HG03095 (cell line): ENCODE results near the gene SLC6A7.
"Not testable (repeated sequence)": the region's sequence is repeated elsewhere in the genome, so short reads cannot be mapped to it uniquely, and the experiment has no call there.

ENCODE experiments used
- ATAC-seq: cut with Tn5 transposase; IDR thresholded peaks from one replicate; pipeline ENCODE4 v1.9.1; 2021; ENCODE audit warnings: moderate library complexity; ENCODE audit not compliant: unreplicated experiment

Gene SLC6A7

DNA sequence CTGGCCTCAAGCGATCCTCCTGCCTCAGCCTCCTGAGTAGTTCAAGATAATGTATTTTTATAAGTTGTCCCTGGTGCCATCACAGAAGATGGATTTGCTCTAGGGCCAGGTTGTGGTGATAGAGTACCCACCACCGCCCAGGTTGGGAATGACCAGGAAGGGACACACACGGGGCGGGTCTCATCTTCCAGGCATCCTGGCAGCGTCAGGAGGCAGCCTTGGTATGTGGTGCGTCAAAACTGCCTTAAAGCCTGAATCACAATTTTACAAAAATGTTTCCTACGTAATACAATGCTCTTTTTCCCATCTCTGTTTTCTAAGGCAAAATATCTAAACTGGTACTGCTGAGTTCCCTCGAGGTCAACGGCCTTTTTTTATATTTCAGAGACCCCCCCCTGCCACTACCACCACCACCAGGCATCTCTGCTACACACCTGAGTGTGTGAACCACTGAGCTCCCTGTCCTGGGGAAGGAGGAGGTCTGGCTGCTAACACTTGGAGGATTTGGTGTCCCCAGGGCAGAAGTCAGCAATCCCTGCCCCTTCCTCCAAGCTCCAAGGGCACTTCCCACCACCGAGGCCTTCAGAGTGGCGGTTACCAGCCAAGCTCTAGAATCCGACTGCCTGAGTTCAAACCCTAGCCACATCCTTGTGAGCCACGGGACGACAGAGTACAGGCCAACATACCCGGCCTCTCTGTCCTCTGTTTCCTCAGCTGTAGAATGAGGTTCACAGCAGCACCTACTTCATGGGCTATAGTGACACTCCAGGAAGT lies 47.3 kb downstream of the SLC6A7 start:
- ATAC-seq: no peak

DNA sequence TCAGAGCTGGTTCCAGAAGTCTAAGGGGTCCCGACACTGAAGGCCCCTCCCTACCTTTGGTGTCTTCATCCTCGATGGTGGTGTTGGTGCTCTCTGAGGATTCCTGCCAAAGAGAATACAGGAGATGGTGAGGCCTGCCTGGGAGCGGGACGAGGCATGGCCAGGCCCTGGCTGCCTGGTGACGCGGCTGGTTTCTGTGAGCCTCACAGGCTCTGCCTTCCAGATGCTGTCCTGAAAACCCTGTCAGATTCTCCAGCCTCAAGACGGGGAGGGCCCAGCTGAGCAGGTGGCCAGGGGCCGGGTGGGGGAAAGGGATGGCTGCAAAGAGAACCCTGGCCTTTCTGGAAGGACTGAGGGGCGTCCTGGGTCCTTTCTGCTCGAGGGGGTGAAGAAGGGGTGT lies 48.8 kb downstream of the SLC6A7 start:
- no peak for ATAC-seq

DNA sequence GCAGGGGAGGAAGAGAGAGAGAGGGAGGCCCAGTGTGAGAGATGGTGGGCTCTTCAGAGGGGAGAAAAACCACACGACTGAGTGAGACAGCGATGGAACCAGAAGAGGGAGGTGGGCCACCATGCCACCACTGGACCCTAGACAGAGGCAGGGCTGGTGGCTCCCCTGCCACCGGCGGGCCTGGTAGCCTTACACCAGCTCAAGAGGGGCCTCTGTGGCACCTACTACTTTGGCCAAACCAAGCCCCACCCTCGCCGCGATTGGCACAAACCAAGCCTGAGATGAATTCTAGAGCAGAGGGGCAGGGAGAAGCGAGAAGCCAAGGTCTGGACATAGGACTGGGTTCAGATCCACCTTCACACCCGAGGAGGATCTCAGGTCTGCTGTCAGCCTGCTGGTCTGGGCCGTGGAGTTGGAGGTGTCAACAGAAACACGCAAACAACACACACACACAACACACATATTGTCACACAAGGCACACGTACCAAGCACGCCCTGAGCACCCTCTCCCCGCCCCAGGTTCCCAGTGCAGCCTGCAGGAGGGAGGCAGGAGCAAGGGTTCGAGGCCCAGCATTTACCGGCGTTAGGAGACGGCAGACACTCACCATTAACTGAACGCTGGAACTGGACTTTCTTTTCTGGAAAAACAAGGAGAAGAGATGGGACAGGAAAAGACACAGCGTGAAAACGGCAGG lies 49.4 kb downstream of the SLC6A7 start:
- no peak for ATAC-seq

DNA sequence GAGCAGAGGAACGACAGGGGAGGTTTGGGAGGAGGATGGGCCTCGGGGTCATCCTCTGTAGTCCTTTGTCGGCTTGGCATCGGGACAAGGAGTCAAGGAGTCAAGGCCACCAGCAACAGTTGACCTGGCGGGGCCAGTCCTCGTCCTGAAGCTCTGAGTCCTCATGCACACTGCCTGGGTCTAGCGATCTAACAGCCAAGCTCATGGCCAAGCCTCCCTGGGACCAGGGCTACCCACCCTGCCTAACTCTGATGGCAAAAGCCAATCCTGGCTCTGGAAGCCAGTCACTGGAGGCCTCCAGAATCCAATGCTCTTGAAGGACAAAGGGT lies 49.9 kb downstream of the SLC6A7 start:
- ATAC-seq: no peak

DNA sequence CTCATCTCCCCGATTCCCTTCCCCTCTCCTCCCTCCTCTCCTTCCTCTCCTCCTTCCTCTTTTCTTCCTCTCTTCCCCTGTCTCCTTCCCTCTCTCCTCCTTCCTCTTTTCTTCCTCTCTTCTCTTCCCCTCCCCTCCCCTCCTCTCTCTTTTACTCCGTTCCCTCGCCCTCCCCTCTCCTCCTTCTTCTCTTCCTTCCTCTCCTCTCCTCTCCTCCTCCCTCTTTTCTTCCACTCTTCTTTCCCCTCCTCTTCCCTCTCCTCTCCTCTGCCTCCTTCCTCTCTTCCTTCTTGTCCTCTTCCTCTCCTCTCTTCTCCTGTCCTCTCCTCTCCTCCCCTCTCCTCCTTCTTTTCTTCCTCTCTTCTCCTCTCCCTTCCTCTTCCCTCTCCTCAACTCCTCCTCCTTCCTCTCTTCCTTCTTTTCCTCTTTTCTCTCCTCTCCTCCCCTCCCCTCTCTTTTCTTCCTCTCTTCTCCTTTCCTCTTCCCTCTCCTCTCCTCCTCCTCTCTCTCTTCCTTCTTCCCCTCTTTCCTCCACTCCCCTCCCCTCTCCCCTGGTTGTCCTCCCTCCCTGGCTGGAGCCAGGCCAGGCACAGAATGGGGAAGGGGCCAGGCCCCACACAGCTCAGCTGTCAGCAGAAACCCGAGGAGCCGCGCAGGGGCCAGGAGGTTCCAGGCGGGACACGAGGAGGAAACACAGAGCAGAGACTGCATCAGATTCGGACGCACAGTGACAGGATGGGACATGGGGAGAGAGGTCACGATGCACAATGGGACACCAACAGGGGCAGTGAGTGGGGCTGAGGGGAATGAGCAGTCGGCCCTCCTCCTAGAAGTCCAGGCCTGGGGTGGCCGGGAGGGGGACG lies 51.7 kb downstream of the SLC6A7 start:
- no peak for ATAC-seq

DNA sequence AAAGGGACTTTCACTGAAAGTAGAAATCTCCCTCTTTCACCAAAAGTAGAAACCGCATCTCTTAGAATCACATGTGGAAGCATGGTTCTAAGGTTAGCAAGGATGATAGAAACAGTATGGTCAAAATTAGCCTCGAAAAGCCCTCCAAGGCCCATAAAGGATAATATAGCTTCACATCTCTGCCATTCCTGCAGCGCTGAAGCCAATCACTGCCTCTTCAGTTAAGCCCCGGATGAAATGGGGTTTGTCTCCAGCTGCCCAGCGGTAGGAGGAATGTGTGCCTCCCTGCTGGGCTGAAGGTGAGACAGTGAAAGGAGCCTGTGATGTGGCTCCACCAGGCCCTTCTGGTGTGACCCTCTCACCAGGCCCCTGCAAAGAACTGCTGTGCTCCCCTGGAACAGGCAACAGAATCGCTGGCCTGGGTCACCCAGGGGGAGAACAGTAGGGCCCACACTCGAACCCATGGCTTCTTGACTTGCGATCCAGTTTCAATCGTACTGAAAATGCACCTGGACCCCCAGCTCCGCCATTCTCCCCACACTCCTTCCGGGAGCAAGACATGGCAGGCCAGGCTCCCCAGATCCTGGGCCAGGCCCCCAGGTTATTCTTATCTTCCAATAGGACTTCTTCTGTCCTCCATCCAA lies 52.5 kb downstream of the SLC6A7 start:
- no peak for ATAC-seq

DNA sequence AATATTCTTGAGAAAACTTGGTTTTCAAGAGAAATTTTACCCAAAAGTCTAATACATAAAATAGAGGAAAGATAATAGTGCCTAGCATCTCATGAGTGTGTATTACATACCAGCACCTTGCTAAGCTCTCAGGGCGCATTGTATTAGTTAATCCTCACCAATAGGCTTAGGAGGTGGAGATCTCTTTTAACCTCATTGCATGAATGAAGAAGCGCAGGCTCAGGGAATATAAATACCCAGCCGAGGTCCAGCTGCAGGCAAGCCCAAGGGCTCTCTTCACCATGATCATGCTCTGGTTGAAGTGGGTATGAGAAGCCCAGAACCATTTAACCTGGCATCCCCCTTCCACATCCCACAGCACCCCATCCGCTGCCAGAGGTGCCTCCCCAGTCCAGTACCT lies 53.7 kb downstream of the SLC6A7 start:
- no peak for ATAC-seq

DNA sequence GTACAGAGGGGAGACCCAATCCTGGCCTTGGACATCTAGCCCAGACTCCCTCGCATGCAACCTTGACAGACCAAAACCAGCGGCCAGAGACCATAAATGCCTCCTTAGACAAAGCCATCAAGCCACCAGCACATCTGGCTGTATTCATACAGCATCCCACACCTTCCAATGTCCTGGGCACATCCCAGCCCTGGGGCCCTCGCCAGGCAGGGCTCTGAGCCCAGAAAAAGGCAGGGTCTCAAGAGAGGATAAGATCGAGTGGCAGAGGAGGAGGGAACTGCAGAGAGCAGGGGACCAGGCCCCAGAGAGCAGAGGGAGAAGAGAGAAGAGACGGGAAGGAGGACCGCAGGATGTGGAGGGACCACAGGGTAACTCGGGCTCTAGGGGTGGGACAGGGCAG lies 54.3 kb downstream of the SLC6A7 start:
- ATAC-seq: no peak

DNA sequence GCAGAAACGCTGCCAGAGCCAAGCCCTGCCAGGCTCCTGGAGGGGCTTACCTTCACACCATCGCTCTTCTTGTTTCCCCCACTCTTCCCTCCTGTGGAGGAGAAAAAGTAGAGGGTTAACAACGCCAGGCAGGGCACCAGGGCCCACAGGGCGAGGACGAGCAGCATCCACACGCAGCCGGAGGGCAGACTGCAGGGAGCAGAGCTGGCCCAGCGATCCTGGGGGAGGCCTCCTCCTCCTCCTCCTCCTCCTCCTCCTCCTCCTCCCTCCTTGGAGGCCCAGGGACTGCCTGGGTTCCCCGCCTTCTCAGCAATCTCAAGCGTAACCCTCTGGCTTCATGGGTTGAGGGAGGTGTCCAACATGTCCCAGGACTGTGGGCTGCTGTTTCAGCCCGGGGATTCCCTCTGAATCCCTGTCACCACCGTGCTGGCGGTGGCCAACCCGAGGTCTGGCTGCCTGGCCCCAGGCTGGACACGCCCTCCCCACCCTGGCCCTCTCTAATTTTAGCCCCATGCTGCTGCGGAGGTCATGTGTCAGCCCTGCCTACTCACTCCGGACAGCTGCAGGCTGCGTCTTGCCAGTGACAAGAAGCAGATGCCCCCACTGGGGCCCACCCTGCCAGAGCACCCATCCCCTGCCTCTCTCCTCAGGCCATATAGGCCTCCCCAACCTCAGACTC lies 55.4 kb downstream of the SLC6A7 start:
- ATAC-seq: no peak

DNA sequence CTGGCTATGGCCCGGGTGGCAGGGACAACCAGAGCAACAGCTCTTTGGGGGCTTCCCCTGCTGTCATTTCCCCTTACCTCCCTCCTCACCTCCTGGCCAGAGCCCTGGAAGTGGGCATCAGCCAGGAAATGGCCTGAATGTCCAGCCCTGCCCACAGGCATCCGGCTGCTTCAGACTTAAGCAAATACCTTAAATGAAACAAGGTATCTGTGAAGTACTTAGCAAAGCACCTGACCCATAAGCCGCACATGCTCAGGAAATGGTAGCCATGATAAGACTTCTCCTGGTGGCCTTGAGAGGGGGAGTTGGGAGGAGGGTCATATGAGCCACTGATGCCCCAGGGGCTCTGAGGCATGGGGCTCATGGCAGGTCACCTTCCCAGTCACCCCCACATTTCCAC lies 55.9 kb downstream of the SLC6A7 start:
- no peak for ATAC-seq

DNA sequence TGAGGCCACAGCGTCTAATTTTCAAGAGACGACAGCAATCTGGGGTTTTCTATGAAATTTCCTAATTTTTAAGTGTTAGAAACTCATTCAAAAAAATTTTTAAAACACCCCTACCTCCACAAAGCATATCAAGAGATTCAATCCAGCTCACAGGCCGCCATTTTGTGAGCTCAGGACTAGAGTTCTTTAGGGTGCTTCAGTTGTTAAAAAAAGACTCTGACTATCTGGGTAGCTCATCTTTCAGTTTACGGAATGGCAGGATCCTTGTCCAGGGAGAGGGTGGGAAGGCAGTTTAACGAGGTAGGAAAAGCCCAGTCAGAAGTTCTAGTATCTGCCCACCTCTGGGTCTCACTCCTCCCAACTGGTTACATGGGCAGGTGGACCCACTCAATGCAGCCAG lies 56.6 kb downstream of the SLC6A7 start:
- ATAC-seq: no peak

DNA sequence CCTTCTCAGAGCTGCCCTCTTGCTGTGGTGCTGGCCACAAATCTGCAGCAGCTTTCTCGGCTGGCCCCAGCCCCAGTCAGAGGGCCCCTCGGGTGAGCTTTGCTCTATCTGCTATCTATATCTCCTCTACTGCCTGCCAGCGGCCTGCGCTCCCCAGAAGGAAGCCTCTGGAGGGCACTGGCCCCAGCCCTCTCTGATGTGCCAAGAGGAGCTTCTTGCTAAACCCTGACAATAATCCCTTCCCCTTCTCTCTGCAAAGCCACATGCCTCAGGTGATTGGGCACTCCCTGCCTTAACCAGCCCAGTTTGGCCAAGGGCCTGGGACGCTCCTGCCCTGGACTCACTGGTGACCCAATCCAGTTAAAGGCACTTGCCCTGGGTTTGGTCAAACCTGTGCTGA lies 57.0 kb downstream of the SLC6A7 start:
- ATAC-seq: no peak

DNA sequence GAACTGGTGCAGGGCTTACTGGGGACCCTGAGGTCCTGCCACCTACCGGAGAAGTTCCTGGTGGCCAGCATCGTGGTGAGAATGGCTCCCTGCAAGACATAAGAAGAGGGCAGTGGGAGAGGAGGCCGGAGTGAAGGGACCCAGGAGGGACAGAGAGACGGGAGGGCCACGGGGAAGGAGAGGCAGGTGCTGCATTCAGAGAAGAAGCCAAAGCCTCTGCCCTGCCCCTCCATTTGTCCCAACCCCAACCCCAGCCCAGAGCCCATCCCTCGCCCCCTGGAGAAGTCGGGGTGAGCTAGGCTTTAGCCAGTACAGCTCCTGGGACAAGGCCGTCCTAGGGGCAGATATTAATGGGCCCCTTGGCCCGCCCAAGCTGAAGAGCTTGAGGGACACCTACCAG lies 57.9 kb downstream of the SLC6A7 start:
- ATAC-seq: no peak

DNA sequence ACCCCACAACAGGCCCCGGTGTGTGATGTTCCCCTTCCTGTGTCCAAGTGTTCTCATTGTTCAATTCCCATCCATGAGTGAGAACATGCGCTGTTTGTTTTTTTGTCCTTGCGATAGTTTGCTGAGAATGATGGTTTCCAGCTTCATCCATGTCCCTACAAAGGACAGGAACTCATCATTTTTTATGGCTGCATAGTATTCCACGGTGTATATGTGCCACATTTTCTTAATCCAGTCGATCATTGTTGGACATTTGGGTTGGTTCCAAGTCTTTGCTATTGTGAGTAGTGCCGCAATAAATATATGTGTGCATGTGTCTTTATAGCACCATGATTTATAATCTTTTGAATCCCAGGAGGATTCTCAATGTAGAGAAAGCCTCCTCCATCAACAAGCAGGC lies 58.6 kb downstream of the SLC6A7 start:
- ATAC-seq: not testable (repeated sequence)

DNA sequence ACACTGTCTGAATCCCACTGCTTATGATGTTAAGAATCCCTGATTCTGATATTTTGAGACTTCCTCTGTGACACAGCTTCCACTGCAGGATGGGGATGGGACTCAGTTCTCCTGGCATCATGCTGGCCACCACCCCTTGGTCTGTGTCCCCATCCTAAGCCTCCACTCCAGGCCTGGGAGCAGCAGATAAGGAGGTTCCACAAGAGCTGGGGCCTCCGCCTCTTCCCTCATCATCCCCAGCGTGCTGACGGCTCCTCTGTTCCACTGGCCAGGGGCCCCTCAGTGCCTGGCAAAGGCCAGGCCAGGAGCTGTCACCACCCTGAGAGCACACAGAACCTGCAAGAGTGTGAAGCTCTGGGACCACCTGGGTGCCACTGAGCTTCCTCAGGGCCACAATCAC lies 59.1 kb downstream of the SLC6A7 start:
- no peak for ATAC-seq

DNA sequence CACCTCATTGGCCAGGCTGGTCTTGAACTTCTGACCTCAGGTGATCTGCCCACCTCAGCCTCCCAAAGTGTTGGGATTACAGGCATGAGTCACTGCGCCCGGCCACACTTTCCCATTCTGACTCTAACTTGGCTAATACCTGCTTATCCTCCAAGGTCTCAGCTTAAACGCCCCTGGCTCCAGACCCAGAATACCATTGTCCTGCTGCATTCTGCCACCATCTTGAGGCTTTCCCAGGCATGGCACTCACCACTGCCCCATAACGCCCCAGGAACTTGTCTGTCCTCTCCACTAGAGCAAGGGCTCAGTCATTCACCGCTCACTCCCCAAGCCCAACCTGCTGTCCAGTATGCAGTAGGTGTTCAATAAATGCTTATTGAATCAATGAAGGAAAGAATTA lies 59.9 kb downstream of the SLC6A7 start:
- ATAC-seq: no peak

DNA sequence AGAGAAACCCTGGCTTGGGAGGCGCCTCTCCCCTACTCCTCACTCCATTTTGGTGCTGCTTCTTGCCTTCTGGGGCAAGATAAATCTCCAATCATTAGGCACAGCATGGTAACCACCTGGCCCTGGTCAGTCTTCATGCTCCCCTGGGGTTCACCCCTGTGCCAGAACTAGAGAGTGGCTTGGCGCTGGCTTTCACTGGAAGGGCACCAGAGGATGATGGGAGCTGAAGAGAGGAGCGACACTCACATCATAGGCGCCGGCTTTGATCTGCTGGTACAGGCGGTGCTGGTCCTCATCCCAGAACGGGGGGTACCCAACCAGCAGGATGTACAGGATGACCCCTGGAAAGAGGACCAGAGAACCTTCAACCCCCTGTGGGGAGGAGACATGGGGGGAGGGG lies 61.6 kb downstream of the SLC6A7 start:
- no peak for ATAC-seq

DNA sequence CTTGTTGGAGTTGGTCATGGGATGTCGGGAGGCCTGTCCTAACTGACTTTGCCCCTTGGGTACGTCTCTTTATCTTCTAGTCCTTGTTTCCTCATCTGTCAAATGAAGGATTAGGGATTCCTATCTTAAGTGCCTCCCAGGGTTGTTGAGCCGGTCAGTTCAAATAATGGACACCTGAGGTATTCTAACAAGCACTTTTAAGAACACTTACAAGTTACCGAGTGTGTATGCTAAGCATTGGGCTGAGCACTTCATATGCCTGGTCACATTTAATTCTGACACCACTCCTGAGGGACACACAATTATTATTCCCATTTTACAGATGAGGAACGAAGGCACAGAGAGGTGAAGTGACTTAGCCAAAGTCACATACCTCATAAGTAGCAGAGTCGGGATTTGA lies 62.6 kb downstream of the SLC6A7 start:
- no peak for ATAC-seq

DNA sequence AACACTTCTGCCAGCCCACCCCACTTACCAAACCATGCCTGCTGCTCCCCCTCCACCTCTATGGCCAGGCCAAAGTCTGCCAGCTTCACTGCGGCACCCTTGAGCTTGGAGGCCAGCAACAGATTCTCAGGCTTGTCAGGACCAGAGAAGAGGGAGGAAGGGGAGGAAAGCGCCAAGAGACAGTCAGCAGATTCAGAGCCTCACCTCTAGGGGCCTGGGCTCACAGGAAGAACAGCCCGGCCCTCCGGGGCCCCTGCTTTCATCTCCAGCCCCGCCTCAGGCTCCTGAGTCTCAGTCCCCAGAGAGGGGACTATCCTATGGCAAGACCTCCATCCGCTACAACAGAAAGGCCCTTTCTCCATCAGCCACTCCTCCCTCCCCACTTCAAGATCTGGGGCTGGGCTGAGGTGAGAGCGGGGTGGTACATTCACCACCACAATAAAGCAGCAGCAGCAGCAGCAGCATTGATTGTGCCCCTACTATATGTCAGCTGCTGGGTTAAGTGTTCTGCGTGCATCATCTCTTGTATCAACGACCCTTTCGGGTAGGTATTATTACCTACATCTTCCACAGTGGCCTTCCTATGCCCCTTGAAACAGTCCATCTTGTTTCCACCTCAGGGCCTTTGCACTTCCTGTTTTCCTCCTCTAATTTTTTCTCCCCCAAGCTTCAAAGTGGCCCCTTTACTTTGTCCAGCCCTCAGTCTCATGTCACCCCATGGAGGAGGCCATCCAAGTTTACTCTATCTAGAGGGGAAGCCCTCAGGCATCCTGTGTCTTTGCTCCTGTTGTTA lies 63.8 kb downstream of the SLC6A7 start:
- ATAC-seq: no peak

DNA sequence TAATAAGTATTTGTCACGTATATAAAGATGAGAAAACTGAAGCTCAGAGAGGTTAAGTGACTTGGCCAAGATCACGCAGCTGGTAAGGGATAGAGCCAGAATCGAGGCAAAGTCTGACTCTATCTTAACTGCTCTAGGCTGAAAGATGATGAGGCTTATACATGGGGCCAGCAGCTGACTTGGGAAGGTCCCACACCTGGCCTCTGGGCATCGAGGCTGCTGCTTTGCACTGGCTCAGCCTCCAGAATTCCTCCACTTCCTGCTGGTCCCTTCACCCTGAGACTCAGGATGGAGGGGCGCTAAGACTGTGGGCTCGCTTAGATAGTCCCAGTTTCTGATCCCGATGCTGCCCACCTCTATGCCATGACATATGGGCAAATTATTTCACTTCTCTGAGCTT lies 64.5 kb downstream of the SLC6A7 start:
- no peak for ATAC-seq
